ENCODE results near the gene ZNF555.
A peak's percentile ranks its signal among the peaks of the same experiment; 100 is the strongest.

Gene ZNF555

GRCh38 chr19:2834294-2834871 is 6.9 kb upstream of the ZNF555 start:
- peaks cover 28 to 29% of the 10 kb centered on the region in 2 donors for H3K36me3 ChIP-seq (ENCODE audit: control insufficient read depth in 2 of 2, insufficient read depth in 2 of 2, low read length in 2 of 2)
- no peaks in the 10 kb centered on the region for H3K27me3 ChIP-seq (ENCODE audit: control insufficient read depth in 1 of 2, insufficient read depth in 2 of 2, low read length in 2 of 2)
- peak overlapping the region in 1 of 2 donors; percentile 27 for H3K4me3 ChIP-seq (ENCODE audit: low read length in 2 of 2)
- peaks cover 30 to 46% of the 10 kb centered on the region in 2 donors for H3K9me3 ChIP-seq (ENCODE audit: control insufficient read depth in 2 of 2, low read length in 2 of 2)
- H3K4me1 ChIP-seq (ENCODE audit: control insufficient read depth, insufficient read depth, low read length): no peaks in the 10 kb centered on the region
- H3K27ac ChIP-seq (ENCODE audit: low read length): no peak overlapping the region
- no peak overlapping the region for H3K9ac ChIP-seq (ENCODE audit: low read length in 2 of 2)

- Histone ChIP-seq H3K9me3 (ENCODE audit: control insufficient read depth in 2 of 2, low read length in 2 of 2) (peaks cover 25 to 39% of the 10 kb centered on the region in 2 donors), H3K9ac (ENCODE audit: low read length in 2 of 2) (no peak overlapping the region), H3K36me3 (ENCODE audit: control insufficient read depth in 2 of 2, insufficient read depth in 2 of 2, low read length in 2 of 2) (peaks cover 25 to 26% of the 10 kb centered on the region in 2 donors), H3K27ac (ENCODE audit: low read length) (no peak overlapping the region), H3K4me1 (ENCODE audit: control insufficient read depth, insufficient read depth, low read length) (peaks cover 8% of the 10 kb centered on the region), H3K27me3 (ENCODE audit: control insufficient read depth in 1 of 2, insufficient read depth in 2 of 2, low read length in 2 of 2) (no peaks in the 10 kb centered on the region), H3K4me3 (ENCODE audit: low read length in 2 of 2) (no peak overlapping the region)
These were observed 3.8 kb upstream of the ZNF555 start for GRCh38 chr19:2837430-2837829.

GRCh38 chr19:2841855-2842574 is 740 bp downstream of the ZNF555 start:
- H3K36me3 ChIP-seq (ENCODE audit: control insufficient read depth in 2 of 2, insufficient read depth in 2 of 2, low read length in 2 of 2): peaks cover 11 to 12% of the 10 kb centered on the region in 2 donors
- peak overlapping the region; percentile 79 to 90 for H3K4me3 ChIP-seq (ENCODE audit: low read length in 2 of 2)
- peak overlapping the region; percentile 47 to 73 for H3K9ac ChIP-seq (ENCODE audit: low read length in 2 of 2)
- no peak overlapping the region for H3K27ac ChIP-seq (ENCODE audit: low read length)
- H3K4me1 ChIP-seq (ENCODE audit: control insufficient read depth, insufficient read depth, low read length): peaks cover 14% of the 10 kb centered on the region
- no peaks in the 10 kb centered on the region for H3K27me3 ChIP-seq (ENCODE audit: control insufficient read depth in 1 of 2, insufficient read depth in 2 of 2, low read length in 2 of 2)
- peaks cover 1 to 7% of the 10 kb centered on the region in 2 donors for H3K9me3 ChIP-seq (ENCODE audit: control insufficient read depth in 2 of 2, low read length in 2 of 2)

- Histone ChIP-seq H3K36me3 (ENCODE audit: control insufficient read depth in 2 of 2, insufficient read depth in 2 of 2, low read length in 2 of 2) (peaks cover 15 to 16% of the 10 kb centered on the region in 2 donors), H3K27me3 (ENCODE audit: control insufficient read depth in 1 of 2, insufficient read depth in 2 of 2, low read length in 2 of 2) (no peaks in the 10 kb centered on the region), H3K4me3 (ENCODE audit: low read length in 2 of 2) (no peak overlapping the region), H3K4me1 (ENCODE audit: control insufficient read depth, insufficient read depth, low read length) (peaks cover 14% of the 10 kb centered on the region), H3K9ac (ENCODE audit: low read length in 2 of 2) (no peak overlapping the region), H3K27ac (ENCODE audit: low read length) (no peak overlapping the region), H3K9me3 (ENCODE audit: control insufficient read depth in 2 of 2, low read length in 2 of 2) (peaks cover 15 to 22% of the 10 kb centered on the region in 2 donors)
These were observed 3.8 kb downstream of the ZNF555 start for GRCh38 chr19:2845107-2845506.

- H3K9me3 ChIP-seq (ENCODE audit: control insufficient read depth in 2 of 2, low read length in 2 of 2): peaks cover 20 to 28% of the 10 kb centered on the region in 2 donors
- H3K36me3 ChIP-seq (ENCODE audit: control insufficient read depth in 2 of 2, insufficient read depth in 2 of 2, low read length in 2 of 2): peaks cover 23 to 24% of the 10 kb centered on the region in 2 donors
- H3K9ac ChIP-seq (ENCODE audit: low read length in 2 of 2): no peak overlapping the region
- no peak overlapping the region for H3K27ac ChIP-seq (ENCODE audit: low read length)
- H3K4me3 ChIP-seq (ENCODE audit: low read length in 2 of 2): no peak overlapping the region
- peaks cover 11% of the 10 kb centered on the region for H3K4me1 ChIP-seq (ENCODE audit: control insufficient read depth, insufficient read depth, low read length)
- no peaks in the 10 kb centered on the region for H3K27me3 ChIP-seq (ENCODE audit: control insufficient read depth in 1 of 2, insufficient read depth in 2 of 2, low read length in 2 of 2)
These were observed 5.1 kb downstream of the ZNF555 start for GRCh38 chr19:2846180-2846894.

- no peak overlapping the region for H3K4me3 ChIP-seq (ENCODE audit: low read length in 2 of 2)
- H3K36me3 ChIP-seq (ENCODE audit: control insufficient read depth in 2 of 2, insufficient read depth in 2 of 2, low read length in 2 of 2): peaks cover 33 to 35% of the 10 kb centered on the region in 2 donors
These were observed 6.2 kb downstream of the ZNF555 start for GRCh38 chr19:2847507-2847906.

GRCh38 chr19:2848616-2849015 is 7.3 kb downstream of the ZNF555 start:
- H3K9me3 ChIP-seq (ENCODE audit: control insufficient read depth in 2 of 2, low read length in 2 of 2): peaks cover 40 to 42% of the 10 kb centered on the region in 2 donors

More at GRCh38 chr19:2847507-2847906, 6.2 kb downstream of the ZNF555 start:
- Histone ChIP-seq H3K9ac (ENCODE audit: low read length in 2 of 2) (no peak overlapping the region), H3K9me3 (ENCODE audit: control insufficient read depth in 2 of 2, low read length in 2 of 2) (peaks cover 29 to 31% of the 10 kb centered on the region in 2 donors), H3K27ac (ENCODE audit: low read length) (no peak overlapping the region), H3K27me3 (ENCODE audit: control insufficient read depth in 1 of 2, insufficient read depth in 2 of 2, low read length in 2 of 2) (no peaks in the 10 kb centered on the region), H3K4me1 (ENCODE audit: control insufficient read depth, insufficient read depth, low read length) (peaks cover 5% of the 10 kb centered on the region)

GRCh38 chr19:2850256-2850925 is 9.1 kb downstream of the ZNF555 start:
- Histone ChIP-seq H3K9me3 (ENCODE audit: control insufficient read depth in 2 of 2, low read length in 2 of 2) (peaks cover 55 to 56% of the 10 kb centered on the region in 2 donors), H3K27me3 (ENCODE audit: control insufficient read depth in 1 of 2, insufficient read depth in 2 of 2, low read length in 2 of 2) (no peaks in the 10 kb centered on the region), H3K27ac (ENCODE audit: low read length) (no peak overlapping the region), H3K9ac (ENCODE audit: low read length in 2 of 2) (no peak overlapping the region), H3K4me3 (ENCODE audit: low read length in 2 of 2) (no peak overlapping the region), H3K36me3 (ENCODE audit: control insufficient read depth in 2 of 2, insufficient read depth in 2 of 2, low read length in 2 of 2) (peaks cover 44 to 47% of the 10 kb centered on the region in 2 donors), H3K4me1 (ENCODE audit: control insufficient read depth, insufficient read depth, low read length) (peaks cover 3% of the 10 kb centered on the region)

More at GRCh38 chr19:2848616-2849015, 7.3 kb downstream of the ZNF555 start:
- Histone ChIP-seq H3K9ac (ENCODE audit: low read length in 2 of 2) (no peak overlapping the region), H3K27me3 (ENCODE audit: control insufficient read depth in 1 of 2, insufficient read depth in 2 of 2, low read length in 2 of 2) (no peaks in the 10 kb centered on the region), H3K4me1 (ENCODE audit: control insufficient read depth, insufficient read depth, low read length) (peaks cover 3% of the 10 kb centered on the region), H3K4me3 (ENCODE audit: low read length in 2 of 2) (no peak overlapping the region), H3K27ac (ENCODE audit: low read length) (no peak overlapping the region), H3K36me3 (ENCODE audit: control insufficient read depth in 2 of 2, insufficient read depth in 2 of 2, low read length in 2 of 2) (peaks cover 44 to 47% of the 10 kb centered on the region in 2 donors)

GRCh38 chr19:2852598-2852997 is 11.3 kb downstream of the ZNF555 start:
- H3K36me3 ChIP-seq (ENCODE audit: control insufficient read depth in 2 of 2, insufficient read depth in 2 of 2, low read length in 2 of 2): peaks cover 38 to 43% of the 10 kb centered on the region in 2 donors
- no peaks in the 10 kb centered on the region for H3K4me1 ChIP-seq (ENCODE audit: control insufficient read depth, insufficient read depth, low read length)
- no peaks in the 10 kb centered on the region for H3K27me3 ChIP-seq (ENCODE audit: control insufficient read depth in 1 of 2, insufficient read depth in 2 of 2, low read length in 2 of 2)
- H3K9ac ChIP-seq (ENCODE audit: low read length in 2 of 2): no peak overlapping the region
- no peak overlapping the region for H3K27ac ChIP-seq (ENCODE audit: low read length)
- H3K9me3 ChIP-seq (ENCODE audit: control insufficient read depth in 2 of 2, low read length in 2 of 2): peaks cover 58 to 64% of the 10 kb centered on the region in 2 donors
- H3K4me3 ChIP-seq (ENCODE audit: low read length in 2 of 2): peak overlapping the region in 1 of 2 donors; percentile 3

GRCh38 chr19:2853015-2853606 is 11.8 kb downstream of the ZNF555 start:
- Histone ChIP-seq H3K27ac (ENCODE audit: low read length) (no peak overlapping the region), H3K4me3 (ENCODE audit: low read length in 2 of 2) (peak overlapping the region in 1 of 2 donors; percentile 26), H3K9ac (ENCODE audit: low read length in 2 of 2) (no peak overlapping the region), H3K36me3 (ENCODE audit: control insufficient read depth in 2 of 2, insufficient read depth in 2 of 2, low read length in 2 of 2) (peaks cover 38 to 43% of the 10 kb centered on the region in 2 donors), H3K27me3 (ENCODE audit: control insufficient read depth in 1 of 2, insufficient read depth in 2 of 2, low read length in 2 of 2) (no peaks in the 10 kb centered on the region), H3K9me3 (ENCODE audit: control insufficient read depth in 2 of 2, low read length in 2 of 2) (peaks cover 59 to 65% of the 10 kb centered on the region in 2 donors), H3K4me1 (ENCODE audit: control insufficient read depth, insufficient read depth, low read length) (no peaks in the 10 kb centered on the region)
